Loucy (cell line): ENCODE data around the gene ABHD12B.

ENCODE experiments used
- EZH2phosphoT487 ChIP-seq: fragments of 200-600 bp; IDR thresholded peaks from 2 replicates; pipeline ENCODE4 v1.6.1; 2018; ENCODE audit warnings: antibody characterized with exemption, mild to moderate bottlenecking, moderate library complexity, borderline replicate concordance
- TF ChIP-seq, protein P1 (sequence below): fragments of 200-600 bp; sonication (generic); conservative IDR thresholded peaks from 2 replicates; pipeline ENCODE4 v1.5.1; 2014; ENCODE audit warnings: mild to moderate bottlenecking, antibody characterized with exemption, low read length

DNA sequence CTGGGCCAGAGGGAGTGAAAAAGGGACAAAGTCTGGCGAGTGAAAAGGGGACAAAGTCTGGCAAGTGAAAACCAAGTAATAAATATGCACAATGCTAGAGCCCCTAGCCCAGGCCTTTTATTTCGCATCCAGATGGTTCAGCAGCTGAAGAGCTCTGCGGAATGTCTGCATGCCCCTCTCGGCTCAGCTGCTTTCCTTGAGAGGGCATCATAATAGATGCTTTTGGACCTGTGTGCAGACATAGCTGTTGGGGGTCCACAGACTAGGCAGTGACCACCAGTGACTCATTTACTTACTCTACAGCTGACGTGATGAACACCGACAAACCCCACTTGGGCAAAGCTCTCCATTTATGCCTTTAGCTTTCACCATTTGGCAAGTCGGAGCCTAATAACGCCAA lies 45.2 kb upstream of the ABHD12B start:
- TF ChIP-seq, protein P1, sequence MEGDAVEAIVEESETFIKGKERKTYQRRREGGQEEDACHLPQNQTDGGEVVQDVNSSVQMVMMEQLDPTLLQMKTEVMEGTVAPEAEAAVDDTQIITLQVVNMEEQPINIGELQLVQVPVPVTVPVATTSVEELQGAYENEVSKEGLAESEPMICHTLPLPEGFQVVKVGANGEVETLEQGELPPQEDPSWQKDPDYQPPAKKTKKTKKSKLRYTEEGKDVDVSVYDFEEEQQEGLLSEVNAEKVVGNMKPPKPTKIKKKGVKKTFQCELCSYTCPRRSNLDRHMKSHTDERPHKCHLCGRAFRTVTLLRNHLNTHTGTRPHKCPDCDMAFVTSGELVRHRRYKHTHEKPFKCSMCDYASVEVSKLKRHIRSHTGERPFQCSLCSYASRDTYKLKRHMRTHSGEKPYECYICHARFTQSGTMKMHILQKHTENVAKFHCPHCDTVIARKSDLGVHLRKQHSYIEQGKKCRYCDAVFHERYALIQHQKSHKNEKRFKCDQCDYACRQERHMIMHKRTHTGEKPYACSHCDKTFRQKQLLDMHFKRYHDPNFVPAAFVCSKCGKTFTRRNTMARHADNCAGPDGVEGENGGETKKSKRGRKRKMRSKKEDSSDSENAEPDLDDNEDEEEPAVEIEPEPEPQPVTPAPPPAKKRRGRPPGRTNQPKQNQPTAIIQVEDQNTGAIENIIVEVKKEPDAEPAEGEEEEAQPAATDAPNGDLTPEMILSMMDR = no peak
- no peak for TF ChIP-seq EZH2phosphoT487
